HG02943 (cell line): Measurements from ENCODE around the gene DHRS7B.
"Not testable (repeated sequence)": the region's sequence is repeated elsewhere in the genome, so short reads cannot be mapped to it uniquely, and the experiment has no call there.

ENCODE experiments used
- ATAC-seq: cut with Tn5 transposase; IDR thresholded peaks from one replicate; pipeline ENCODE4 v1.9.1; 2021; ENCODE audit warnings: mild to moderate bottlenecking, low read depth, moderate library complexity; ENCODE audit not compliant: unreplicated experiment

DHRS7B gene

GRCh38 chr17:21201874-21202273 is 75.1 kb downstream of the DHRS7B start:
- no peak for ATAC-seq

DNA sequence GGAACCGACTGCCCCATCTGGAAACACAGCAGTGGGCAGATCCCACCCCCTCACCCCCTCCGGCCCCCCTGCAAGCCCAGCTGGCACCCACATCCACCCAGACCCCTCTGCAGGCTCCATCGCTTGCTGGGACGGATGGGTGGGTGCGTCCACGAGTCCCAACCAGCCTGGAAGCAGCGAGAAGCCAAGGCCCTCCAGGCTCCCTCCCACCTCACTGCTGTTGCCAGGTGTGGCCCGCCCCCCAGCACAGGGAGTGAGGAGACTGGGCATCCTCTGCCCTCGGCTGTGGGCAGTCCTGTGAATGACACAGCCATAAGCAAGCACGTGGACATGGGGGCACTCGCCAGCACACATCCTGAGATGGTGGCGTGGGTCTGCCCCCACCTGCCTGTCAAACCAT is 75.7 kb downstream of the DHRS7B start:
- no peak for ATAC-seq

- ATAC-seq: no peak
These were observed 78.2 kb downstream of the DHRS7B start for GRCh38 chr17:21204935-21205334.

DNA sequence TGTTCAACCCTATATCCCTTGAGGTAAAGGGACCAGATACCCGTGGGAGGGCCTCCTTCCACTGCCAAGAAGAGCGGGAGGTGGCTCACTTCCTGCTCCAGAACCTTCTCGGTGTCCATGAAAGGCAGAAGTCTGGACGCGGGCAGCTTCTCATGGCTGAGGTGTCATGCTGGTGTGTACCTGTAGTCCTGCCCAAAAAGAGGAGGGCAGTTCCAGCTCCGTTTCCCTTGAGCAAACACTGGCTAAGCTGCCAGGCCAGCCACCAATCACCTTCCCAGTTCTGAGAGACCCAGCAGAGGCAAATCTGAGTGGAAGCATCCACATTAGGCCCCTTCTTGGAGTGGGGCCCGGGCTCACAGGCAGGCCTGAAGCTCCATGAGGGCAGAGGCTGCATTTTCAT is 81.6 kb downstream of the DHRS7B start:
- no peak for ATAC-seq

DNA sequence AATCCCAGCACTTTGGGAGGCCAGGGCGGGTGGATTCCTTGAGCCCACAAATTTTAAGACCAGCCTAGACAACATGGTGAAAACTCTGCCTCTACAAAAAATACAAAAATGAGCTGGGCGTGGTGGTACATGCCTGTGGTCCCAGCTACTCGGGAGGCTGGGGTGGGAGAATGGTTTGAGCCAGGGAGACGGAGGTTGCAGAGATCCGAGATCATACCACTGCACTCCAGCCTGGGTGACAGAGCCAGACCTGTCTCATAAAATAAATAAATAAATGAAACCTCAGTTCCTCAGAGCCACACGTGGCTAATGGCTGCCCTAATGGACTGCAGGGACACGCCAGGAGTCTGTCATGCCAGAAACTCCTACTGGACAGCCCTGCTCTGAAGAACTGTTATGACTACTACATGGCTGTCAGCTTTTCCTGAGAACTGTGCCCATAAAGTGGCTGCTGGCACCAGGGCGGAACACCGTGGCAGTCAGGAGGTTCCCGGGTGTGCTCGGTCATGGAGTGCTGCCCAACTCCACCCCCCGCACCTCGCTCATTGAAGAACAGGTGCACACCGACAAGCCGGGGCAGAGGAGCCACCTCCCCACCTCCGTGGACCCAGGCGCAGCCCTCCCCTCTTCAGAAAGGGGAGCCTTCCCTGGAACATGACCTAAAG is 82.9 kb downstream of the DHRS7B start:
- ATAC-seq: no peak

DNA sequence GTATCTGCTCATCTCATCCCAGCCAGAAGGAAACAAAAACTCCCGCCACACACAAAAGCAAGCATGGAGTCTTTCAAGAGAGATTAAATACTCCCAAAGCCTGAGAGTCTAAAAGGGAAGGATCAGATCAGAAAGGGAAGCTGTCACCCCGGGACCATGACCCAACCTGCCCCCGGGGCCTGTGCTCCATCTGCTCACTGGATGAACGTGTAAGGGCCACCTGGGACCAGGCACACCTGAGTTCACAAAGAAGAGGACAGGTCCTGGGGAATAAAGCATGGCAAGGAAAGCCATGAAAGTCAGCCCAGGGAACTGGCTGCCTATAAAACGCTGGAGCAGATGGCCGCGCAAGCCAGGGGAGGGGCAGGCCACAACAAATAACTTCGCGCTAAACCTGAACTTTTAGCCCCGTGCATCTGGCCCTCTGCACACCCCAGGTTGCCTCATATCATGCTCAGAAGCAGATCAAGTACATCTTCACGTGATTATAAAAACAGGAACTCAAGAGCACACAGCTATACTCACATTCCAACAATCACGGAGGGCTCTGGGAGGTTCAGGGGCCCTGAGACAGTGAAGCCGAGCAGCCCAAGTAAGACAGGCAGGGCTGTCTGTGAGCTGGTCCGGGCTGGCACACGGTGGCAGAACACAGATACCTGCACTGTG is 83.8 kb downstream of the DHRS7B start:
- no peak for ATAC-seq

GRCh38 chr17:21211825-21212479 is 85.2 kb downstream of the DHRS7B start:
- ATAC-seq: no peak

DNA sequence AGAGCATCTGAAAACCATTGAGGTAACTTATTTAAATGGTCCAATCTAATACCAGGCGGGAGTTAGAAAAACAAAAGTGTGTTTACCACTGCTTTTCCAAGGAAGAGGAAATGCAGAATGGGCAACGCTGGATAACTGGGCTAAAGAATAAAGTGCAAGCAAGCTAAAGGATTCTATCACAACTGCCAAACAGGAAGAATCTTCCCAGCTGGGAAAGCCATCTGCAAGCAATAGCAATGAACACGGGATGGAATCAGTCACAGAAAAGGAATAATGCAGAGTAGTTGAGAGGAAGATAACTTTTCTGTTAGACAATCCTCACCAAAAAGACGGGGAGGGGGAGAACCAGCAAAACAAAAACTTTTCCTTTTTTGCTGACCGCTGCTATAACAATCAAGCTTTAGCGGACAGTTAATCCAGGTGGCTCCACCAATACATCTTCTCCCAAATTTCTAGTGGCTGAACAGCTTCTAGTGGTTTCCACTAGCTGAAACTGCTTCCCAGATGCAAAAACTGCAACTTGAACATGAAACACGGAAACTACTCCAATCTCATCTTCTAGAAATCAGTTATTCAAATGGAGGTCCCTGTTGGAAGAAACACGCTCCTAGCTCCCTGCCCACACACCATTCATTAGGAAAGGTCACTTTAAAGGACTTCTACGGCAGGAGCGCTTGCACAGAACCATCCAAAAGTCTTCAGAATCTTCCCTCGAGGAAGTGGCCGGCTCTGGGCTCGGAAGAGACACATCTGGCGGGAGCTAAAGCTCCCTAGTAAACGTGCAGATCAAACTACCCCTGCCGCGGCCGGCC is 86.3 kb downstream of the DHRS7B start:
- ATAC-seq: no peak

- peak; percentile 19 for ATAC-seq
These were observed 86.9 kb downstream of the DHRS7B start for GRCh38 chr17:21213638-21214014.

DNA sequence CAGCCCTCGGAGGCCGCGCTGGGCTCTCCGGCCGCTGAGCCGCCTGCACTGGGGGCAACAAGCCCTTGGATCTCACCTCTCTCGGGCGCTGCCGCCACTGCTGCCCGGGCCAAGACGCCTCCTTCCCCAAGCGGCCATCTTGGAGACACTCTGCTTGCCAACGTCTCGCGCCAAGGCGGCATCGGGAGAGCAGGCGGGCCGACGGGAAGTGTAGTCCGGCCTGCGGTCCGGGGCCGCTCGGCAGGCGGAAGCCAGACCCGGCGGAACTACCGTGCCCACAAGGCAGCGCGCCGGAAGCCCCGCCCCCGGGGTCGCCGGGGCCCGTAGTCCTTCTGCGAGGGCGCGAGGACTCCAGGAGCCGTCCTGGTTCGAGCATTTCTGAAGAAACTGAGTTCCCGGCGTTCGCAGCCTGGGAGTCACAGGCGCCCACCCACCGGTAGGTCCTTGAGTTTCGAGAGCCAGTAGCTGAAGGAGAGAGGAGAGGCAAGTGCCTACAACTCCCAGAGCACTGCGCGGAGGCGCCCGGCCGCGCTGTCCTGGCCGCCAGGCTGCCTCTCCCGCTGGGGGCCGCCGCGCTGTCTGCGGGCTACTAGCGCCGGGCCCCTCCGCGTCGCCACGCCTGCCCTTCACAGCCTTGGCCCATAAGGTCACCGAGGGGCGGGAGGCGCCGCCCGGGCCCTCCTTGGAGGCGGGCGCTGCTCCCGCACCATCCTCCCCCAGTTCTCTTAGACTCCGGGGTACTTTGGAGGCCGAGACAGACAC is 87.4 kb downstream of the DHRS7B start, which contains the start of gene TMEM11:
TSS of gene TMEM11 (minus strand) at position 147 of the 762 bp plus-strand sequence. CDS start at position 138, 9 bp downstream.
- peak; percentile 83 for ATAC-seq

DNA sequence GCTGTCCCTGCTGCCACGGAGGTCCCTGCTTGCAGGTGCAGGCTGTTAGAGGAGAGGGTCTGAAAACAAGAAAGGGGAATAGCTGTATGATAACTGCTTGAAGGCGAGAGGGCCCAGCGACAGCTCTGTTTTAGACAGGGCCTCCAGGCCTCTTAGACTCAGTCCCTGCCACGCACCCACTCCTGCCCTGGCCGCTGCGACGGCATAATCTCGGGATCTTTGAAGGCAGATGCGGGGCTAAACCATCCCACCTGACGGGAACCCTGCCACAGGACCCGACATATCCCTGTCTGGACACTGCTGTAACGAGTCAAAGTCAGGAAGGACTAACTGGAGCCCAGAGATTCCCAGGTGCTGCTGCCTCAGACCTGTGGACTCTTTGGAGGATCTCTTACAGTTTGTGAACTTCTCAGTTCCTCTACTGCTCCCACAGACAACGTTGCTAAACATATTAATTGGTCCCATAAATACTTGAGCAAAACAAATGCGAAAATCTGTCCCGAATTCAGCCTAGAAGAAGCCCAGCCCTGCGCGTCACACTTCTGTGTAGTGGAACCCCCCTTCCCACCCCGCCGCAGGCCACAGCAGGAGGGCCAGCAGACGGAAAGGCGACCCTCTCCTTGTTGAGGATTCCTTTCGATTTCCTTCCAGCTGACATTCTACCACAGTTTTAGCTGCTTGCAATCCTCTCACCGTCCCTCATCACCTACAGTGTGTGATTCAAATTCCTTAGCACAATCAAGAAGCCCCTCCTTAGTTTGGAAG is 88.2 kb downstream of the DHRS7B start:
- peak; percentile 12 for ATAC-seq

- no peak for ATAC-seq
These were observed 89.2 kb downstream of the DHRS7B start for GRCh38 chr17:21215935-21216334.

- no peak for ATAC-seq
These were observed 90.6 kb downstream of the DHRS7B start for GRCh38 chr17:21217346-21217745.

GRCh38 chr17:21218101-21218500 is 91.3 kb downstream of the DHRS7B start:
- ATAC-seq: no peak

- ATAC-seq: no peak
These were observed 92.1 kb downstream of the DHRS7B start for GRCh38 chr17:21218831-21219380.

DNA sequence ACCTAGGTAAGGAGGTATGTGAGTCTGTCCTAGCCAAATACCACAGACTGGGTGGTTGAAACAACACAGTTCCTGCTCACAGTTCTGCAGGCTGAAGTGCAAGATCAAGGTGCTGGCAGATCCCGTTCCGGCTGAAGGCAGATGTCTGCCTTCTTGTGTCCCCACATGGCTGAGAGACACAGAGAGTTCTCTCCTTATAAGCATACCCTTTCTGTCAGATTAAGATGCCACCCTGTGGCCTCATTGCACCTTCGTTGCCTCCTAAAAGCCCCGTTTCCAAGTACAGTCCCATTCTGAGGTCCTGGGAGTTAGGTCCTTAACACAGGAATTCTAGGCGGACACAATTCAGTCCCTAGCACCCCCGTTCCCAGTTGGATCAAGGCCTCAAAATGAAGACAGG is 96.3 kb downstream of the DHRS7B start:
- ATAC-seq: no peak

GRCh38 chr17:21227277-21227676 is 100.5 kb downstream of the DHRS7B start:
- ATAC-seq: not testable (repeated sequence)

DNA sequence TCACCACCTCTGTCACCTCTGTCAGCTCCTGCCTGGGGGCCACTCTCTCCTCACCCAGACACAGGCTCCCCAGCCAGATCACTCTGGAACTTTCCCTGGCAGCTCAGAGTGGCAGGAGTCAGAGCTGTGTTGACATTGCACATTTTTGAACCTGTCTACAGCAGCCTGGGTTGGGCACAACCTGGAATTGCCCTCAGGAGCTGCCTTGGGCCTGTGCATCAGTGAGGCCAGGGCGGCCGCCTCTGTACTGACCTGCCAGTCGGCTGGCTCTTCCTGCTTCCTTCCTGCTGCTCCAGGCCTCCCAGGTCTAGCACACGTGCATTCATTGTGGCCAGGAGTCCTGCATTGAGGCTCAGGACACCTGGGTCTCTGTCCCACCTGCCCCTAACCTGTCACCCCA is 101.3 kb downstream of the DHRS7B start:
- no peak for ATAC-seq

- ATAC-seq: no peak
These were observed 102.1 kb downstream of the DHRS7B start for GRCh38 chr17:21228845-21229244.
